Uterus (tissue), 4 donors: ENCODE results near the gene TTC7B. TPM values are rescaled to one million over a fixed set of nuclear protein-coding genes. Genes with fewer than 3 reads are reported as not detected.

Experiments used
- DNase-seq, 2 donors: peaks; one replicate each; pipeline ENCODE4 v3.0.0-alpha.2; 2019 to 2020
- H3K27ac ChIP-seq, 2 donors: fragments of 200-600 bp; sonication (generic); 1 replicate in 1 of 2; 2 replicates in 1 of 2; pipeline ENCODE4 v1.5.1; 2016 to 2018
- H3K27me3 ChIP-seq, 2 donors: fragments of 200-600 bp; sonication (generic); one replicate each; pipeline ENCODE4 v1.5.1; 2018 to 2019; ENCODE audit warnings: control low read depth in 1 of 2
- H3K36me3 ChIP-seq, 2 donors: fragments of 200-600 bp; sonication (generic); one replicate each; pipeline ENCODE4 v1.5.1; 2019; ENCODE audit warnings: control low read depth in 1 of 2
- H3K4me1 ChIP-seq, 2 donors: fragments of 200-600 bp; sonication (generic); one replicate each; pipeline ENCODE4 v1.5.1; 2018 to 2019; ENCODE audit warnings: control low read depth in 1 of 2
- H3K4me3 ChIP-seq, 2 donors: fragments of 200-600 bp; sonication (generic); 1 replicate in 1 of 2; 2 replicates in 1 of 2; pipeline ENCODE4 v1.5.1; 2018 to 2019; ENCODE audit warnings: mild to moderate bottlenecking in 1 of 2
- H3K9me3 ChIP-seq, 2 donors: fragments of 200-600 bp; sonication (generic); one replicate each; pipeline ENCODE4 v1.5.1; 2019; ENCODE audit warnings: control low read depth in 1 of 2
- POLR2A ChIP-seq, 2 donors: fragments of 450-650 bp; IDR thresholded peaks; one replicate each; pipeline ENCODE4 v1.6.1; 2016; ENCODE audit warnings: antibody characterized with exemption in 2 of 2, mild to moderate bottlenecking in 1 of 2, moderate library complexity in 1 of 2
- intact Hi-C: fragments of 100-400 bp; cut with DNase I; formaldehyde crosslinking; loops from one replicate; pipeline ENCODE4 v1.15.1; 2023; ENCODE audit warnings: low total_unique reads
- total RNA-seq, 4 donors: library from RNA; depleted of rRNA in 3 of 4; stranded (reverse); fragments of >200 nt in 3 of 4; gene quantifications; one replicate each; pipeline versions ENCODE4 v1.1.0 to v1.2.4, GENCODE V29; 2014 to 2023
- TF ChIP-seq, protein P1 (sequence below), 4 experiments: fragments of 200-600 bp in 2 of 4; fragments of 450-650 bp in 2 of 4; sonication (generic) in 2 of 4; IDR thresholded peaks; one replicate each; pipeline ENCODE4 v1.5.1; 2016 to 2019; ENCODE audit warnings: antibody characterized with exemption in 4 of 4, mild to moderate bottlenecking in 2 of 4, moderate library complexity in 1 of 4
- donor health status: DM: yes; HTN: yes; CAD: no.

TTC7B gene
- total RNA-seq, 4 donors from 2014 or later, result 15.3 to 73.9 (median 28.0) TPM

- TF ChIP-seq, protein P1, sequence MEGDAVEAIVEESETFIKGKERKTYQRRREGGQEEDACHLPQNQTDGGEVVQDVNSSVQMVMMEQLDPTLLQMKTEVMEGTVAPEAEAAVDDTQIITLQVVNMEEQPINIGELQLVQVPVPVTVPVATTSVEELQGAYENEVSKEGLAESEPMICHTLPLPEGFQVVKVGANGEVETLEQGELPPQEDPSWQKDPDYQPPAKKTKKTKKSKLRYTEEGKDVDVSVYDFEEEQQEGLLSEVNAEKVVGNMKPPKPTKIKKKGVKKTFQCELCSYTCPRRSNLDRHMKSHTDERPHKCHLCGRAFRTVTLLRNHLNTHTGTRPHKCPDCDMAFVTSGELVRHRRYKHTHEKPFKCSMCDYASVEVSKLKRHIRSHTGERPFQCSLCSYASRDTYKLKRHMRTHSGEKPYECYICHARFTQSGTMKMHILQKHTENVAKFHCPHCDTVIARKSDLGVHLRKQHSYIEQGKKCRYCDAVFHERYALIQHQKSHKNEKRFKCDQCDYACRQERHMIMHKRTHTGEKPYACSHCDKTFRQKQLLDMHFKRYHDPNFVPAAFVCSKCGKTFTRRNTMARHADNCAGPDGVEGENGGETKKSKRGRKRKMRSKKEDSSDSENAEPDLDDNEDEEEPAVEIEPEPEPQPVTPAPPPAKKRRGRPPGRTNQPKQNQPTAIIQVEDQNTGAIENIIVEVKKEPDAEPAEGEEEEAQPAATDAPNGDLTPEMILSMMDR (IDR thresholded peaks at IDR 0.05), result no peak
- TF ChIP-seq POLR2A (IDR thresholded peaks at IDR 0.05), result no peak
- intact Hi-C loops, result loop anchor here (10.0 kb wide), 1 partner anchor 359 kb away; the partner anchor contains the start of gene CALM1
These were observed 62.7 kb downstream of the TTC7B start for GRCh38 chr14:90753456-90754005.

DNA sequence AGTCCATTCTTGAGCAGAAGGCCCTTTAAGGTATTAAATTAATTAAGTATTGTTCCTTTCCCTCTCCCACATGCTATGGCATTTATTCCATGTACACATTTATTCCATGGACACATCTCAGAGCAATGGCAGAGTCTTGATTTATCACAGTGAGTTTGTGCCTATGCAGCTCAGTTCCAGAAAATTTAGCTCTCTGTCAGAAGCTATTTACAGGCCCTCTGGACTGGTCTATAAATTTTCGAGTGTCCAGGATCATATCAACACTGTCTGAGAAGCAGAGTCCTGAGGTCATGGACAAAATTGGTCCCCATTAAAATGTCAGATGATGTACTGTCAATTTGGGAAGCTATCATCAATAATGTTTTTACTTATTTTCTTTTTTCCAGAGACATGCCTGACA, 65.5 kb downstream of the TTC7B start:
- Histone ChIP-seq H3K27ac (peak overlapping the region in 1 of 2 donors; percentile 36), H3K4me3 (no peak overlapping the region), H3K27me3 (no peaks in the 10 kb centered on the region), H3K36me3 (no peaks in the 10 kb centered on the region), H3K9me3 (no peaks in the 10 kb centered on the region), H3K4me1 (no peaks in the 10 kb centered on the region)
- TF ChIP-seq POLR2A (IDR thresholded peaks at IDR 0.05), result no peak
- TF ChIP-seq, protein P1 (IDR thresholded peaks at IDR 0.05), result no peak
- DNase-seq, result no peak
- intact Hi-C loops, result loop anchor here (10.0 kb wide), 1 partner anchor 356 kb away; the partner anchor contains the start of gene CALM1

More at GRCh38 chr14:90753456-90754005, 62.7 kb downstream of the TTC7B start:
- no peak for DNase-seq
- Histone ChIP-seq H3K27ac (no peak overlapping the region), H3K36me3 (no peaks in the 10 kb centered on the region), H3K4me1 (no peaks in the 10 kb centered on the region), H3K27me3 (no peaks in the 10 kb centered on the region), H3K9me3 (no peaks in the 10 kb centered on the region), H3K4me3 (no peak overlapping the region)

GRCh38 chr14:90750191-90750590, 66.0 kb downstream of the TTC7B start:
- intact Hi-C loops, result loop anchor here (10.0 kb wide), 1 partner anchor 355 kb away; the partner anchor contains the start of gene CALM1

GRCh38 chr14:90747909-90748308, 68.3 kb downstream of the TTC7B start:
- H3K27me3 ChIP-seq, result no peaks in the 10 kb centered on the region
- TF ChIP-seq, protein P1 (IDR thresholded peaks at IDR 0.05), result no peak
- no peak for TF ChIP-seq POLR2A (IDR thresholded peaks at IDR 0.05)
- H3K27ac ChIP-seq, result no peak overlapping the region
- no peaks in the 10 kb centered on the region for H3K36me3 ChIP-seq
- no peaks in the 10 kb centered on the region for H3K9me3 ChIP-seq
- intact Hi-C loops, result no loop called here
- no peaks in the 10 kb centered on the region for H3K4me1 ChIP-seq
- no peak overlapping the region for H3K4me3 ChIP-seq
- no peak for DNase-seq

More at GRCh38 chr14:90750191-90750590, 66.0 kb downstream of the TTC7B start:
- H3K27me3 ChIP-seq, result no peaks in the 10 kb centered on the region
- DNase-seq, result no peak
- H3K36me3 ChIP-seq, result no peaks in the 10 kb centered on the region
- TF ChIP-seq POLR2A (IDR thresholded peaks at IDR 0.05), result no peak
- TF ChIP-seq, protein P1 (IDR thresholded peaks at IDR 0.05), result no peak
- H3K9me3 ChIP-seq, result no peaks in the 10 kb centered on the region
- no peak overlapping the region for H3K4me3 ChIP-seq
- no peaks in the 10 kb centered on the region for H3K4me1 ChIP-seq
- H3K27ac ChIP-seq, result no peak overlapping the region

DNA sequence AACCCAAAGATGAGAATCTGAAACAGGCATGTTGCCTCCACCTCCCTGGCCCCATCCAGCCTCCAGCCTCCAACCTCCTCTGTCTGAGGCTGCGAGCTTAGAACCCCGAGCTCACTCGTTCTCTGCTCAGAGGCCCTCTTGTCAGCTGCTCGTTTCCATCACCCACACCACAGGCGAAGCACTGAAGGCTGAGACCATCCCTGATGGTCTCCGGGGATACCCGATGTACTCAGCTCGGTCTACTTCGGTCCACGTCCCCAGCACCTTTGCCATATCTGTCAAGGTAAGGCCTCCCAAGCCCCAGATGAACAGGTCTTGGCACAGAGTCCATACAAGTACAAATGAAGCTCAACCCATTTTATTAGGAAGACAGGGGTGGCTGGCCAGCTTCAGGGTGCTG, 72.4 kb downstream of the TTC7B start:
- no peaks in the 10 kb centered on the region for H3K9me3 ChIP-seq
- intact Hi-C loops, result no loop called here
- no peak for DNase-seq
- TF ChIP-seq, protein P1 (IDR thresholded peaks at IDR 0.05), result no peak
- TF ChIP-seq POLR2A (IDR thresholded peaks at IDR 0.05), result no peak
- no peaks in the 10 kb centered on the region for H3K27me3 ChIP-seq
- no peak overlapping the region for H3K4me3 ChIP-seq
- H3K27ac ChIP-seq, result peak overlapping the region; percentile 29 to 47
- H3K36me3 ChIP-seq, result no peaks in the 10 kb centered on the region
- H3K4me1 ChIP-seq, result no peaks in the 10 kb centered on the region
